ELF-1 (cell line): ENCODE data around the gene RADX.

Source experiments
- DNase-seq: peaks from one replicate; pipeline ENCODE4 v3.0.0-alpha.2; 2016; ENCODE audit warnings: low read depth, low spot score

RADX gene

DNA sequence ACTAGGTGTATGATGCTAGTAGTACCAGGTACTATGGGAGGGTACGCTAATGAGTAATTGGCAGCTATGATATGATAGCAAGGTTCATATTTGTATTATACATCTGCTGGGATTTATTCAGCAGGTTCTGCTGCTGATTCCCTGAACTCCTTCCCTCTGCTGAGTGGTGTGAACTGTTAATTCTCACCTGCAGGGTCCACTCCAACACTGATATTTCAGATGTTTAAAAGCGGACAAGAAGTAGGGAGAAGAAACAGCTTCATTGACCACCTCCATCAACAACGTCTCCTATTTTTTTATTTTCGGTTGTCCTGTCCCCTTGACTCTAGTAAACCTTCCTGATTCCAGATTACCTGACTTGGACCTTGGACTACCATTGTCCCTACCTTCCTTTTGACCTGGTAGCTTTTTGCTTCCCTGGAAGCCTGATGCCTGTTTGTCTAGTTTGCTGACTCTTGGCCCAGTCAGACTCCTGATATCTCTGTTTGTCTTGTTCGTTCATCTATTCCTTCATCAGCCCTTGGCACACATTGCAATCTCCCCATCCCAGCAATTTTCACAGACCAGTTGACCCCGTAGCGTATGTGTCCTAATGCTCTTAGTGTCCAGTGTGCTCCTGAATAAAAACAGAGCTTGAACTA is 80.8 kb downstream of the RADX start:
- DNase-seq: no peak

DNA sequence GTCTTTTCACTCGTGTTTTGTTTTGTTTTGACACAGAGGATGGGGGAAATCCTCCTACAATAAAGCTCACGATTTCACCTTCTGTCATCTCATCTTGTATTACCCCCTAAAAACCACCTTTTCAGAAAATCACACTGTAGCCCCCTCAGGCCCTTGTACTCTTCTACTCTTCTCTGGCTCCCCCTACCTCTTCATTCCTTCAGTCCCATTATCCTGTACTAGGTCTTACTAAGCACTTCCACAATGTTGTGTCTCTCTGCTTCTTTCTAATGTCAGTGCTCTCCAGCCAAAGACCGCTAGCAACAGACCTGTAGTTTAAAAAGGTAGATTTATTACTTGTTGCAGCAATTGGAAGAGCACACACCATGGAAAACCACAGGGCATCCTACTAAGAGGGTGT is 84.7 kb downstream of the RADX start:
- no peak for DNase-seq

DNA sequence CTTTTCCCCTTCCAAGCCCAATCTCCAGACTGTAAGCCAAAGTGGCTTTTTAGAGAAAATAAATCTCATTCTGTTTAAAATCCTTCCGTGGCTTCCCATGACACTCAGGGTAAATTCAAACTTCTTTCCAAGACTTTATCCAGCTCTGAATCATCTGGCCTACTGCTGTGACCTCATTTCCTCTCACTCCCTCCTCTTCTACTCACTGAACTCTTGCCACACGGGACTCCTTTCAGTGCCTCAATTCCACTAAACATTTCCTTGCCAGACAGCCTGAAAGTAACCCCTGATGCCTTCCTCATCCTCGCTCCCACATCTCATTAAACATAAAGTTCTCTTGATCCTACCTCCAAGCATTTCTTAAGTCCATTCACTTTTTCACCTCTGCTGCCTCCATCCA is 86.9 kb downstream of the RADX start:
- no peak for DNase-seq

DNA sequence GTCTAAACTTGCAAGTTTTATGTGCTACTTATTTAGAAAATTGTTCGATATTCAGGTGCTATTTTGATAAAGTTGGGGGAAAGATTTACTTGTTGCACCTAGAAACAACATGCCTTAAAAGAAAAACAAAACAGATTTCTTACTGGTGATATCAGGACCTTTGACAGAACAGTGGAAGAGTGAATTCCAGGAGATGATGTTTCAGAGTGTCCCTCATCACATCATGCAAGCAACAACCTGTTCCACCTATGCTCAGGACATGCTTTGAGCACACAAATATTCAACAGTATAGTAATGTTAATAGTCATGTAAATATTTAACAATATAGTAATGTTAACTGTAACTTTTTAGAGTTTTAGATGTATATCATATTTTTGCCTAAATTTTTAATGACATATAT is 90.9 kb downstream of the RADX start:
- DNase-seq: no peak

DNA sequence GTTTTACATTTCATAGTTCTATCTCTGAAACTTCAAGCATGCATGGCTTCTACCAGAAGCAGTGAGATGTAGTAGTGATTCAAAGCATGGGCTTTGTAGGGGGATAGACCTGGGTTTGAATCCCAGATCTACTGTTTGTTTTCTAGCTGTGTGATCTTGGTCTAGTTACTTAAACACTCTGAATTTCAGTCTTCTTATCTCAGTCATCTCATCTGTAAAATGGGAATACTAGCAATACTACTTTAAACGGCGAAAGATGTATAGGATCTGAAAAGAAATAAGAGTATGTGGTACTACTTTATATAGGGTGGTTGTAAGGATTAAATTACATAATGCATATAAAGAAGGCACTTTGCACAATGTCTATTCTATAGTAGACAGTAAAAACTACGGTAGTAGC is 94.7 kb downstream of the RADX start:
- DNase-seq: no peak

DNA sequence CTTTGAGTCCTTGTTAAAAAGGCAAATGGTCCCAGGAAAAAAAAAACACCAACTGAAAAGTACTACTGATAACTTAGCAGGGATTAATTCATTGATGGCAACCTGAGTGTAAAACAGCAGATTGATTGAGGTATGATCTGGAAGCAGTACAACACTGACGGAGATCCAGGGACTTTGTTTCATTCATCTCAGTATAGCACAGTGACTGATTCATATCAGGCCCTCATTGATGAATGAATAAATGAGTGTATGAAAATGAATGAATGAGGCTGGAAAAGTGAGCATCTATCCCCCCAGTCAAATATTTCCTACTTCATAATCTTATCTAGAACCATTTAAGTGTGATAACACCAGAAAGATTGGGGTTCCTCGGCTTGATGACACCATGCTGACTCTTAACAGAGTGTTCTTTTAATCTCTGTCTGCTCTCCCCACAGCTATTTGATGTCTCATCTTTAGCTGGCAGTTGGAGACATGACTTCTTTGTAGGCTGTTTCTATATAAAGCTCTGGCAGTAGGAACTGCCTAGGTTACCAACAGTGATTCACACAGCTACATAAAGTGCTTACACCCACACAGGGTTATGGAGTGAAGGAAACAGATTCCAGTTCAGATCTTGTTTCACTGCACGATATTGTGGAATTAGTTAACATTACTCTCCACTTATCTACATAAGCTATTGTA is 96.1 kb downstream of the RADX start:
- DNase-seq: no peak

DNA sequence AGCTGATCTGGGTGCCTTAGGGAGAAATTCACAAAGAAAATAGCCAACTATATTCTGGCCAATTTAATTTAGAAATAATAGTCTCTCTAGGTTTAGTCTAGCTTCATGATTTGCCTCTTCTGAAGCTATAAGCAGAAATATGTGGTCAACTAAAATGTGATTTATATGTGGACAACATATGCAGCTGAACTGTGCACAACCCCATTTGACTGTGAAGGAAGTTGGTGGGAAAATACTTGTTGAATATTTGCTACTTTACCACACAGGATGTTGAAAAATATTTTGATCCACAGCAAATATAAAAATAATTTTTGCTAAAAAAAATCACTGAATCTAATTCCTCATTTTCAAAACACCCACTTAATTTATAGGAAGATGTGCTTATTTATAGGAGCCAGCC is 99.0 kb downstream of the RADX start:
- DNase-seq: no peak

DNA sequence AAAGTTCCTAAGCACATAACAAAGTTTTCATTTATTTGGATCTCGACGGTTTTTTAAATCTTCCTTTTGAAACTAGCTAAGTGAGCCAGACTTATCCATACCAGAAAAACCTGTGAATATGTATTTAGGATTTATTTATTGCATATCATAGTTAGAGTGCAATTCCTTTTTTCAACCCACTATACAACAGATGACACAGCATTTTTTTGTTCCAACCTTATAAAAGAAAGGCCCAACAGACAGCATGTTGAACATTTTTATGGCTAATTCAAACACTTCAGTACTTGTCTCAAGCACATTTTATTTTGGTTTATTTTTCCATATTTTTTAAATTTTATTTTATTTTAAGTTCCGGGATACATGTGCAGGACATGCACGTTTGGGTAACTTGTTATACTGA is 99.6 kb downstream of the RADX start:
- no peak for DNase-seq

DNA sequence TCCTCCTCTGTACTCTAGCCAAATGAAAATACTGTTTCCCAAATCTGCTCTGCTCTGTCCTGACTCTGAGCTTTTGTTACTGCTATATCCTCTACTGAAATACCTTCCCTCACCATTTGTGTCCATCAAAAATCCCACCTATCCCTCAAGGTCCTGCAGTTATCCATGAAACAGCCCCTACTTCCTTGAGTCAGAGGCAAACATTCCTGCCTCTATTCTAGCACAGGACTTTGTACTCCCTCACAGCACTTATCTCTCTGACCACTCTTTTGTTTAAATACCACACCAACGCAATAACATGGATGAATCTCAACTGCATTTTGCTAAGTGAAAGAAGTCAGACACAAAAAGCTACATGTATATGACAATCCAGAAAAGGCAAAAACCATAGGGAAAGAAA is 104.2 kb downstream of the RADX start:
- no peak for DNase-seq

DNA sequence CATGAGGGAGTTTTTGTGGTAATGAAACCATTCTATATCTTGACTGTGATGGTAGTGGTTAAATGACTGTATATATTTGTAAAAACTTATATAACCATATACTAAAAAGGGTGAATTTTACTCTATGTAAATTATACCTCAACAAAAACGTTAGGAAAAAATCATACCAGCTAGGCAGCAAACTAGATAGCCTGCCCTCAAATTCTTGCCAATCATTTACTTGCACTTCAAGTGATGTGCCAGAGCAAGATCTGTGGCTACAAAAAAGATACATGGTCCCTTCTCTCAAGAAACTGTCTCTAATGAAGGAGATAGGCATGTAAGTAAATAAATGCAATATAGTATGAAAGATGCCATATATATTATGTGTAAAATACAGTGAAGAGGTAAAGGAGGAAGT is 104.7 kb downstream of the RADX start:
- DNase-seq: no peak

DNA sequence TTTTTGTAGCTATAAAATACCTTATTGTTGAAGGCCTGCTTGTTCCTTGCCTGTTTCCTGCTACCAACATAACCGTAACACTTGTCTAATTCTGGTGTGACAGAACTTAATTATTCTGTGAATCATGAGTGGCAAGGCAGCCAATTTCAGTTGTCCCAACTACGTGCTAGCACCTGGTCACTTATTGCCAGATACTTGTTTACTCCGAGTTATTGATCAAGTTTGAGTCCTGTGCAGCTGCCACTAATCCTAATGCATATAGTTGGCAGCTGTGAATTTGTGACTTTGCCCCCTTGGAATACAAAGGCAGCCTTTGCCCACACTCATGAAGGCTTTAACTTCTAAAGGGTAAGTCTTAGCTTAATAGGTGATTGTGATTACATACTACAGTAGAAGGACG is 106.9 kb downstream of the RADX start:
- DNase-seq: no peak

DNA sequence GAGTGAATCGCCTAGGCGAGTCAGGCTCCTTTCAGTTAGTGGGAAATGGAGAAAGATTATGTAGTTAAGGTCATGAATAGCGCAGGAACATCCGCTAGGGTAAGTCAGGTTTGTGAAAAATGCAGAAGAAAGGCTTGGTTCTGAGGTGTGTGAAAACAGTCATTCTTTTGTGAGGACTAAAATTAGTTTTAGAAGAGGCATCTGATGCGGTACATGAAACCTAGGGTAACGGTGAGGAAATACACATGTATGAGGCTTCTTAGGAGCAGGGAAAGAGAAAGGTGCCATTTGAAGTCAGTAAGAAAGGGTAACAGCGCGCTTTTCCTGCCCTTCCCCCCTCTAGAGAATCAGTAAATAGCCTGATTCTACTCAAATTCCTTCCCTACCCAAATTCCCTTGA is 114.2 kb downstream of the RADX start:
- DNase-seq: no peak

DNA sequence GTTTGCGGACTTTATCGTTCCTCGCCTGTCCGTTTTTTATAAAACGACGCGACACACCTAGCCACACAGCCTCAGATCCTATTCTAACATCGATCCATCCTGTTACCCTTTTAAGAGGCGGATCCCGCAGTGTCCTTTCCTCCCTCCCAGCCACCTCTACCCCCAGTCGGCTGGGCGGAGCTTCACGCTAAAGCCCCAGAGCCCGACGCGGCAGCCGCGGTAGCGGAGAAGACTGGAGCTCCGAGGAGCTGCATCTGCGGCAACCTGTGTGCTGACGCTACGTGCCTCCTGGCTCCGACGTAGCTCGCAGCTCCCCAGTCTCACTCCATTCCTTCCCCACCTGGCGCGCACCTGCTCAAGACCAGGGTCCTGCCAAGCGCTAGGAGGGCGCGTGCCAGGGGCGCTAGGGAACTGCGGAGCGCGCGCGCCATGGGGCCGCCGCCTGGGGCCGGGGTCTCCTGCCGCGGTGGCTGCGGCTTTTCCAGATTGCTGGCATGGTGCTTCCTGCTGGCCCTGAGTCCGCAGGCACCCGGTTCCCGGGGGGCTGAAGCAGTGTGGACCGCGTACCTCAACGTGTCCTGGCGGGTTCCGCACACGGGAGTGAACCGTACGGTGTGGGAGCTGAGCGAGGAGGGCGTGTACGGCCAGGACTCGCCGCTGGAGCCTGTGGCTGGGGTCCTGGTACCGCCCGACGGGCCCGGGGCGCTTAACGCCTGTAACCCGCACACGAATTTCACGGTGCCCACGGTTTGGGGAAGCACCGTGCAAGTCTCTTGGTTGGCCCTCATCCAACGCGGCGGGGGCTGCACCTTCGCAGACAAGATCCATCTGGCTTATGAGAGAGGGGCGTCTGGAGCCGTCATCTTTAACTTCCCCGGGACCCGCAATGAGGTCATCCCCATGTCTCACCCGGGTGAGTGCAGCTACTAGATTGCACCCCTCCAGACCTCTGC is 115.0 kb downstream of the RADX start, which contains the start of gene RNF128:
TSS of gene RNF128 (plus strand) at position 217 of the 953 bp plus-strand sequence. CDS start at position 430, 213 bp downstream.
- peak; percentile 83 for DNase-seq

DNA sequence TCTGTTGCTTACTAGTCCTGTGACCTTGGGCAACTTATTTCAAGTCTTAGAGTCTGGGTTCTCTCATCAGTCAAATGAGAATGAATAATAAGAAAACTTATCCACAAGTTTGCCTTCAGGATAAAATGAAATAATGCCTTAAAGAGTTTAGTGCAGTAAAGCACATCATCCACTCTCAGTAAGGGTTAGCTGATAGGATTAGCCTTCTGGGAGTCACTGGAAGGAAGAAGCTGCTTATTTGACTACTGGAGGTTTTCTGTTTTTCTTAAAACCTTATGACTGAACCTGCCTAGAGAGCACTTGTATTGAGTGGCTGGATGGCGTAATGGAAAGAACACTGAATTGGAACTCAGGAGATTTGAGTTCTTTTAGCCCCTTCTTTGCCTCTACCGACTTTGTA is 116.6 kb downstream of the RADX start:
- no peak for DNase-seq
